Left ventricle myocardium inferior (tissue), 1 donor: ENCODE measurements around the gene SPATA45. TPM values are rescaled to one million over a fixed set of nuclear protein-coding genes. Genes with fewer than 3 reads are reported as not detected.

Experiments used
- DNase-seq: peaks from one replicate; pipeline ENCODE4 v3.0.0-alpha.2; 2020
- H3K27ac ChIP-seq: fragments of 200-600 bp; replicated peaks from 2 replicates; pipeline ENCODE4 v1.8.0; 2021
- H3K27me3 ChIP-seq: fragments of 200-600 bp; 2 replicates; pipeline ENCODE4 v1.8.0; 2021; ENCODE audit warnings: low read depth
- H3K36me3 ChIP-seq: fragments of 200-600 bp; 2 replicates; pipeline ENCODE4 v1.8.0; 2021
- H3K4me1 ChIP-seq: fragments of 200-600 bp; 2 replicates; pipeline ENCODE4 v1.8.0; 2021
- H3K4me3 ChIP-seq: fragments of 200-600 bp; 2 replicates; pipeline ENCODE4 v1.8.0; 2021; ENCODE audit warnings: mild to moderate bottlenecking, moderate library complexity
- H3K9me3 ChIP-seq: fragments of 200-600 bp; replicated peaks from 2 replicates; pipeline ENCODE4 v1.8.0; 2021
- intact Hi-C: fragments of 100-400 bp; cut with micrococcal nuclease; formaldehyde crosslinking; loops from one replicate; pipeline ENCODE4 v1.11.0; 2022
- long read RNA-seq: library from polyadenylated mRNA; unstranded; transcript quantifications from one replicate; pipeline ENCODE4 v2.0.0, GENCODE V29; 2021
- total RNA-seq: library from RNA; stranded (reverse); fragmentation: NEBNext Ultra II Directional; extraction: Animal tissue kit (Norgen Biotek cat#: 25700); gene quantifications from one replicate; pipeline ENCODE4 v1.2.1, GENCODE V29; 2021
- TF ChIP-seq, protein P1 (sequence below): fragments of 200-600 bp; IDR thresholded peaks from 2 replicates; pipeline ENCODE4 v1.8.0; 2021; ENCODE audit warnings: antibody characterized with exemption, mild to moderate bottlenecking, borderline replicate concordance
- donor health status: DM: no; HTN: yes; CAD: no; lungs with severe emphysema.

Gene SPATA45
- total RNA-seq, result not detected
- long read RNA-seq, result 0 reads

DNA sequence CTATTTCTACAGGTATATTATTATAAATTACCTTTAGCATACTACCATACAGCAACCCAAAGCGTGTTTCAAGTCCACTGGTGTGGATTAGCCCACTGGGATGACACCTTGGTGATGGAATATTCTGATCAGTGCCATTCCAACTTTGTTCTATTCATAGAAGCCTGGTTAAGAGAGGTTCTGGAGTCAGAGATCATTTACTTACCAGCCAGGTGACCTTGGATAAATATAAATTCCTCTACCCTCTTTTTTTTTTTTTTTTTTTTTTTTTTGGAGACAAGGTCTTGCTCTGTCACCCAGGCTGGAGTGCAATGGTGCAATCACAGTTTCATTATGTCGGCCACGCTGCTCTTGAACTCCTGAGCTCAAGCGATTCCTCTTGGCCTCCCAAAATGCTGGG, at the start of gene SPATA45:
Gene SPATA45, minus strand, starts transcription at position 101 of the 400 bp plus-strand sequence. CDS start 11,500 bp downstream, outside the sequence.
- Histone ChIP-seq H3K4me1 (no peaks in the 10 kb centered on the region), H3K36me3 (no peaks in the 10 kb centered on the region), H3K27ac (no peak within 1 kb of the TSS), H3K27me3 (no peaks in the 10 kb centered on the region), H3K4me3 (no peak within 1 kb of the TSS), H3K9me3 (no peaks in the 10 kb centered on the region)
- DNase-seq, result no peak
- intact Hi-C loops, result no loop called here
- TF ChIP-seq, protein P1, sequence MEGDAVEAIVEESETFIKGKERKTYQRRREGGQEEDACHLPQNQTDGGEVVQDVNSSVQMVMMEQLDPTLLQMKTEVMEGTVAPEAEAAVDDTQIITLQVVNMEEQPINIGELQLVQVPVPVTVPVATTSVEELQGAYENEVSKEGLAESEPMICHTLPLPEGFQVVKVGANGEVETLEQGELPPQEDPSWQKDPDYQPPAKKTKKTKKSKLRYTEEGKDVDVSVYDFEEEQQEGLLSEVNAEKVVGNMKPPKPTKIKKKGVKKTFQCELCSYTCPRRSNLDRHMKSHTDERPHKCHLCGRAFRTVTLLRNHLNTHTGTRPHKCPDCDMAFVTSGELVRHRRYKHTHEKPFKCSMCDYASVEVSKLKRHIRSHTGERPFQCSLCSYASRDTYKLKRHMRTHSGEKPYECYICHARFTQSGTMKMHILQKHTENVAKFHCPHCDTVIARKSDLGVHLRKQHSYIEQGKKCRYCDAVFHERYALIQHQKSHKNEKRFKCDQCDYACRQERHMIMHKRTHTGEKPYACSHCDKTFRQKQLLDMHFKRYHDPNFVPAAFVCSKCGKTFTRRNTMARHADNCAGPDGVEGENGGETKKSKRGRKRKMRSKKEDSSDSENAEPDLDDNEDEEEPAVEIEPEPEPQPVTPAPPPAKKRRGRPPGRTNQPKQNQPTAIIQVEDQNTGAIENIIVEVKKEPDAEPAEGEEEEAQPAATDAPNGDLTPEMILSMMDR, result no peak

DNA sequence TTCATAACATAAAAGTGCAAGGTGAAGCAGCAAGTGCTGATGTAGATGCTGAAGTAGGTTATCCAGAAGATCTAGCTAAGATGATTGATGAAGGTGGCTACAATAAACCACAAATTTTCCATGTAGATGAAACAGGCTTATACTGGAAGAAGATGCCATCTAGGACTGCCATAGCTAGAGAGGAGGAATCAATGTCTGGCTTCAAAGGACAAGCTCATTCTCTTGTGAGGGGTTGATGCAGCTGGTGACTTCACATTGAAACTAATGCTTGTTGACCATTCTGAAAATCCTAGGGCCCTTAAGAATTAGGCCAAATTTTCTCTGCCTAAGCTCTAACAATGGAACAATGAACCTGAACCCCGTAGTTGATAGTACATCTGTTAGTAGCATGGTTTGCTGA, 44.7 kb upstream of the SPATA45 start:
- no peaks in the 10 kb centered on the region for H3K9me3 ChIP-seq
- H3K4me3 ChIP-seq, result no peak overlapping the region
- H3K36me3 ChIP-seq, result peaks cover 100% of the 10 kb centered on the region
- no peaks in the 10 kb centered on the region for H3K4me1 ChIP-seq
- no peak for DNase-seq
- intact Hi-C loops, result no loop called here
- H3K27me3 ChIP-seq, result no peaks in the 10 kb centered on the region
- TF ChIP-seq, protein P1, result no peak
- H3K27ac ChIP-seq, result no peak overlapping the region

DNA sequence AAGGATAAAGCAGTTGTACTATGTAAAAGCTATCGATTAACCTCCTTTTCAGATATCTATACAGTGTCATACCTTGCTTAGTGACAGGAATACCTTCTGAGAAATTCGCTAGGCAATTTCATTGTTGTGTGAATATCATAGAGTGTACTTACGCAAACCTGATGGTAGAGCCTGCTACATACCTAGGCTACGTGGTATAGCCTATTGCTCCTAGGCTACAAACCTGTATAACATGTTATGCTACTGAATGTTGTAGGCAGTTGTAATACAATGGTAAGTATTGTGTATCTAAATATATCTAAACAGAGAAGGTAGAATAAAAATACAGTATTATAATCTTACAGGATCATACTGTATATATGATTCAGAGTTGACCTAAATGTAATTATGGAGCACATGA, 37.1 kb upstream of the SPATA45 start:
- no peaks in the 10 kb centered on the region for H3K9me3 ChIP-seq
- intact Hi-C loops, result no loop called here
- no peak overlapping the region for H3K4me3 ChIP-seq
- DNase-seq, result no peak
- no peak overlapping the region for H3K27ac ChIP-seq
- peaks cover 68% of the 10 kb centered on the region for H3K36me3 ChIP-seq
- TF ChIP-seq, protein P1, result no peak
- H3K4me1 ChIP-seq, result no peaks in the 10 kb centered on the region
- no peaks in the 10 kb centered on the region for H3K27me3 ChIP-seq

DNA sequence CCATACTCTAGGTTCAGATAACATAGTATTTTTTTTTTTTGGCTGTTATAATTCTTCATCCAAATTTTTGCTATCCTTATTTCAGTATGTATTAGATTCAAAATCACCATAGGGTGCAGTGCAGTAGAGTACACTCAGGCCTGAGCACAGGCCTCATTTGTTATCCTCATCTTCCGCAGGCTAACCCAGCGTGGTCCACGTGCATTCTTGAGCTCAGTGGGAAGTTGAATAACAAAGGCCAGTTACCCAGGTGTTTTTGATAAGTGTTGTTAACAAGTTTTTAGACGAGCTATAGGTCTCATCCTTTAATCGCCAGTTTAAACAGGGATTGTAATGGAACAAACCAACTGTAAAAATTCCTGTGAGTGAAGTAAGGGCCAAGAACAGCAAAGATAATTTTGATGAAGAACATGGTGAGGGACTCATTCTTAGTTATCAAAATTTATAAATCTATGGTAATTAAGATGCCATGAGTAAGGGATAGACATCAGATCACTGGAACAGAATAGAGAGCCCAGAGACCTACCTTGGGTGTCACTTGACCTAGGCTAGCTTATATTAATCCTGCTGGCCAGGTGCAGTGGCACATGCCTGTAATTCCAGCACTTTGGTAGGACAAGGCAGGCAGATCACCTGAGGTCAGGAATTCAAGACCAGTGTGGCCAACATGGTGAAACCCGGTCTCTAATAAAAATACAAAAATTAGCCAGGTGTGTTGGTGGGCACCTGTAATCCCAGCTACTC, 32.7 kb upstream of the SPATA45 start:
- TF ChIP-seq, protein P1, result no peak
- H3K4me3 ChIP-seq, result no peak overlapping the region
- H3K27me3 ChIP-seq, result no peaks in the 10 kb centered on the region
- intact Hi-C loops, result no loop called here
- H3K36me3 ChIP-seq, result peaks cover 53% of the 10 kb centered on the region
- H3K27ac ChIP-seq, result no peak overlapping the region
- DNase-seq, result no peak
- H3K9me3 ChIP-seq, result no peaks in the 10 kb centered on the region
- no peaks in the 10 kb centered on the region for H3K4me1 ChIP-seq

DNA sequence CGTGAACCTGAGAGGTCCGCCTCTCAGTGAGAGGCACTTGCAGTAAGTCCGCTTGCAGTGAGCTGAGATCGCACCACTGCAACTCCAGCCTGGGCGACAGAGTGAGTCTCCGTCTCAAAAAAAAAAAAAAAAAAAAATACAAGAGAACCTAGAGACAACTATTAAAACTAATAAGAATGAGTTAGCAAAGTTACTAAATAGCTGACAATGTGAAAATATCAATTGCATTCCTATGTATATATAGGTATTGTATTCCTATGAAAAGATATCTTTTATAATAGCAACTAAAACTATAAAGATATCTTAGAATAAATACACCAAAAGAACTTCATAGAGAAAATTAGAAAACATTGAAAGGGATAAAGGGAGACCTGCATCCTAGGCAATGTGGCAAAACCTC, 31.0 kb upstream of the SPATA45 start:
- Histone ChIP-seq H3K27me3 (no peaks in the 10 kb centered on the region), H3K4me3 (no peak overlapping the region), H3K27ac (no peak overlapping the region), H3K4me1 (no peaks in the 10 kb centered on the region), H3K36me3 (peaks cover 54% of the 10 kb centered on the region), H3K9me3 (no peaks in the 10 kb centered on the region)
- intact Hi-C loops, result no loop called here
- TF ChIP-seq, protein P1, result no peak
- no peak for DNase-seq
